ENCODE results near the gene PHF21A.
"Not testable (repeated sequence)": the region's sequence is repeated elsewhere in the genome, so short reads cannot be mapped to it uniquely, and the experiment has no call there.

PHF21A gene

GRCh38 chr11:45904309-45904915 is 216.8 kb downstream of the PHF21A start:
- DNase-seq (ENCODE audit: low spot score): no peak

GRCh38 chr11:45902452-45903380 is 218.5 kb downstream of the PHF21A start:
- no peak for DNase-seq (ENCODE audit: low spot score)

GRCh38 chr11:45901626-45902025 is 219.6 kb downstream of the PHF21A start:
- DNase-seq (ENCODE audit: low spot score): peak; percentile 97

GRCh38 chr11:45900916-45901617 is 220.2 kb downstream of the PHF21A start:
- DNase-seq (ENCODE audit: low spot score): peak; percentile 77

GRCh38 chr11:45900175-45900800 is 221.0 kb downstream of the PHF21A start:
- DNase-seq (ENCODE audit: low spot score): not testable (repeated sequence)

GRCh38 chr11:45899448-45900174 is 221.6 kb downstream of the PHF21A start:
- DNase-seq (ENCODE audit: low spot score): peak; percentile 90

GRCh38 chr11:45899086-45899447 is 222.2 kb downstream of the PHF21A start:
- no peak for DNase-seq (ENCODE audit: low spot score)

- no peak for DNase-seq (ENCODE audit: low spot score)
Measured at GRCh38 chr11:45897556-45897955, 223.7 kb downstream of the PHF21A start.

GRCh38 chr11:45896422-45896984 is 224.8 kb downstream of the PHF21A start:
- DNase-seq (ENCODE audit: low spot score): no peak

- DNase-seq (ENCODE audit: low spot score): no peak
Measured at GRCh38 chr11:45895553-45896259, 225.5 kb downstream of the PHF21A start.

- DNase-seq (ENCODE audit: low spot score): no peak
Measured at GRCh38 chr11:45894555-45895247, 226.6 kb downstream of the PHF21A start.

- no peak for DNase-seq (ENCODE audit: low spot score)
Measured at GRCh38 chr11:45892856-45893255, 228.4 kb downstream of the PHF21A start.

- no peak for DNase-seq (ENCODE audit: low spot score)
Measured at GRCh38 chr11:45890886-45891550, 230.2 kb downstream of the PHF21A start.

- no peak for DNase-seq (ENCODE audit: low spot score)
Measured at GRCh38 chr11:45889966-45890365, 231.3 kb downstream of the PHF21A start.

GRCh38 chr11:45889555-45889954 is 231.7 kb downstream of the PHF21A start:
- DNase-seq (ENCODE audit: low spot score): no peak

GRCh38 chr11:45887587-45887986 is 233.7 kb downstream of the PHF21A start:
- no peak for DNase-seq (ENCODE audit: low spot score)

GRCh38 chr11:45886816-45887520 is 234.3 kb downstream of the PHF21A start:
- DNase-seq (ENCODE audit: low spot score): no peak

- no peak for DNase-seq (ENCODE audit: low spot score)
Measured at GRCh38 chr11:45885921-45886721, 235.1 kb downstream of the PHF21A start.
